Ureter (tissue), 1 donor: ENCODE data around the gene OSBPL1A. TPM values are rescaled to one million over a fixed set of nuclear protein-coding genes. Genes with fewer than 3 reads are reported as not detected.
"Not testable (repeated sequence)": the region's sequence is repeated elsewhere in the genome, so short reads cannot be mapped to it uniquely, and the experiment has no call there.

Experiments used
- DNase-seq: peaks from one replicate; pipeline ENCODE4 v3.0.0-alpha.2; 2020; ENCODE audit warnings: low spot score
- total RNA-seq: library from RNA; stranded (reverse); gene quantifications from one replicate; pipeline ENCODE4 v1.2.4, GENCODE V29; 2023
- donor health status: DM: yes; HTN: yes; CAD: no.

OSBPL1A gene
- total RNA-seq, 1 donor from 2014 or later: 40.4 TPM

GRCh38 chr18:24397131-24397693 lies 412 bp downstream of the OSBPL1A start:
- DNase-seq: peak; percentile 62

GRCh38 chr18:24396082-24396633 lies 1.5 kb downstream of the OSBPL1A start:
- DNase-seq: no peak

- no peak for DNase-seq
These were observed 2.4 kb downstream of the OSBPL1A start for GRCh38 chr18:24395049-24395795.

GRCh38 chr18:24388957-24389356 lies 8.7 kb downstream of the OSBPL1A start:
- no peak for DNase-seq

GRCh38 chr18:24386681-24387080 lies 10.9 kb downstream of the OSBPL1A start:
- DNase-seq: no peak

GRCh38 chr18:24381126-24381525 lies 16.5 kb downstream of the OSBPL1A start:
- no peak for DNase-seq

GRCh38 chr18:24380163-24380747 lies 17.4 kb downstream of the OSBPL1A start:
- no peak for DNase-seq

- DNase-seq: no peak
These were observed 19.0 kb downstream of the OSBPL1A start for GRCh38 chr18:24378598-24378997.

- DNase-seq: not testable (repeated sequence)
These were observed 21.1 kb downstream of the OSBPL1A start for GRCh38 chr18:24376531-24376930.

- DNase-seq: no peak
These were observed 24.3 kb downstream of the OSBPL1A start for GRCh38 chr18:24373328-24373727.

GRCh38 chr18:24372279-24372872 lies 25.2 kb downstream of the OSBPL1A start:
- DNase-seq: no peak

- DNase-seq: no peak
These were observed 27.5 kb downstream of the OSBPL1A start for GRCh38 chr18:24370120-24370519.

- no peak for DNase-seq
These were observed 28.2 kb downstream of the OSBPL1A start for GRCh38 chr18:24369426-24369825.

GRCh38 chr18:24368749-24369148 lies 28.9 kb downstream of the OSBPL1A start:
- no peak for DNase-seq

- no peak for DNase-seq
These were observed 31.3 kb downstream of the OSBPL1A start for GRCh38 chr18:24366328-24366727.

- DNase-seq: no peak
These were observed 33.4 kb downstream of the OSBPL1A start for GRCh38 chr18:24364177-24364576.

- no peak for DNase-seq
These were observed 34.9 kb downstream of the OSBPL1A start for GRCh38 chr18:24362757-24363156.

- DNase-seq: not testable (repeated sequence)
These were observed 37.7 kb downstream of the OSBPL1A start for GRCh38 chr18:24359787-24360530.

GRCh38 chr18:24354278-24354677 lies 43.3 kb downstream of the OSBPL1A start:
- no peak for DNase-seq

- no peak for DNase-seq
These were observed 51.4 kb downstream of the OSBPL1A start for GRCh38 chr18:24346254-24346653.

- DNase-seq: no peak
These were observed 53.1 kb downstream of the OSBPL1A start for GRCh38 chr18:24344509-24344908.

GRCh38 chr18:24342347-24342746 lies 55.3 kb downstream of the OSBPL1A start:
- DNase-seq: no peak
